Measurements from ENCODE around the gene ILDR1. TPM values are rescaled to one million over a fixed set of nuclear protein-coding genes. Genes with fewer than 3 reads are reported as not detected.

ILDR1 gene
- total and polyA plus RNA-seq, 4 donors, result 0.28 TPM; not detected in 3

Other genes with a start within 250 kb of the ILDR1 start
- gene IQCB1, start 187.2 kb downstream of the ILDR1 start, total RNA-seq, result 10 to 100 TPM; 17.5 to 20.4 TPM
- 10 to 100 TPM; 10.9 to 13.7 TPM for gene IQCB1, start 187.2 kb downstream of the ILDR1 start, polyA plus RNA-seq
- 1 to 10 TPM; 4.3 to 6.0 TPM for gene EAF2, start 187.0 kb downstream of the ILDR1 start, total RNA-seq
- gene EAF2, start 187.0 kb downstream of the ILDR1 start, polyA plus RNA-seq, result 1 to 10 TPM; 2.5 to 8.3 TPM
- gene SLC15A2, start 127.8 kb downstream of the ILDR1 start, total RNA-seq, result 1 to 10 TPM; 1.4 to 5.5 TPM
- gene SLC15A2, start 127.8 kb downstream of the ILDR1 start, polyA plus RNA-seq, result under 1 TPM; 0.25 to 0.26 TPM
- 10 to 100 TPM; 11.9 to 19.7 TPM for gene CD86, start 33.1 kb upstream of the ILDR1 start, total RNA-seq
- gene CD86, start 33.1 kb upstream of the ILDR1 start, polyA plus RNA-seq, result 1 to 10 TPM; 2.6 to 6.3 TPM
- not detected for gene CASR, start 161.4 kb upstream of the ILDR1 start, total RNA-seq
- gene CASR, start 161.4 kb upstream of the ILDR1 start, polyA plus RNA-seq, result not detected

Measured in aorta (tissue), 4 donors.